Gastrocnemius medialis (tissue), 4 donors: Measurements from ENCODE around the gene RWDD2A. TPM values are rescaled to one million over a fixed set of nuclear protein-coding genes. Genes with fewer than 3 reads are reported as not detected.

Experiments used
- ATAC-seq, 2 donors: fragments of 150-250 bp; one replicate each; pipeline ENCODE4 v1.9.1; 2016
- DNase-seq, 2 donors: peaks; one replicate each; pipeline ENCODE4 v3.0.0-alpha.2; 2019
- H3K27ac ChIP-seq, 4 donors: fragments of 200-600 bp; sonication (generic); 1 replicate in 1 of 4; 2 replicates in 3 of 4; pipeline ENCODE4 v1.5.1; 2016 to 2018; ENCODE audit warnings: mild to moderate bottlenecking in 2 of 4, moderate library complexity in 1 of 4
- H3K27me3 ChIP-seq, 3 donors: fragments of 200-600 bp; sonication (generic) in 2 of 3; 1 replicate in 1 of 3; 2 replicates in 2 of 3; pipeline versions ENCODE4 v1.5.1 to v1.6.0; 2016 to 2019; ENCODE audit warnings: mild to moderate bottlenecking in 1 of 3, moderate library complexity in 1 of 3
- H3K36me3 ChIP-seq, 2 donors: fragments of 200-600 bp; sonication (generic) in 1 of 2; one replicate each; pipeline ENCODE4 v1.5.1; 2017 to 2018
- H3K4me1 ChIP-seq, 2 donors: fragments of 200-600 bp; sonication (generic) in 1 of 2; one replicate each; pipeline ENCODE4 v1.5.1; 2016 to 2017; ENCODE audit warnings: mild to moderate bottlenecking in 2 of 2
- H3K4me3 ChIP-seq, 4 donors: fragments of 200-600 bp; sonication (generic) in 3 of 4; 1 replicate in 1 of 4; 2 replicates in 3 of 4; pipeline ENCODE4 v1.5.1; 2016 to 2019; ENCODE audit warnings: mild to moderate bottlenecking in 2 of 4
- H3K9me3 ChIP-seq, 3 donors: fragments of 200-600 bp; sonication (generic) in 2 of 3; 1 replicate in 1 of 3; 2 replicates in 2 of 3; pipeline ENCODE4 v1.5.1; 2016 to 2019
- POLR2A ChIP-seq, 2 donors: fragments of 450-650 bp; IDR thresholded peaks; one replicate each; pipeline ENCODE4 v1.6.1; 2017; ENCODE audit warnings: antibody characterized with exemption in 2 of 2, mild to moderate bottlenecking in 2 of 2, moderate library complexity in 2 of 2
- in situ Hi-C, 4 donors: fragments of 200-750 bp; cut with MboI; loops; one replicate each; pipeline versions ENCODE4 v1.15.0 to v1.8.0; 2017; ENCODE audit warnings: low sequenced_read_pairs in 4 of 4
- intact Hi-C: fragments of 100-400 bp; cut with DNase I; formaldehyde crosslinking; loops from one replicate; pipeline ENCODE4 v1.15.1; 2023; ENCODE audit warnings: low total_unique reads
- total RNA-seq, 4 donors: library from RNA; depleted of rRNA; stranded (reverse); fragments of >200 nt; gene quantifications; one replicate each; pipeline versions ENCODE4 v1.1.0 to v1.2.3, GENCODE V29; 2016
- TF ChIP-seq, protein P1 (sequence below), 5 experiments: fragments of 450-650 bp in 3 of 5; fragments of 200-600 bp in 2 of 5; sonication (generic) in 2 of 5; IDR thresholded peaks in 4 of 5; conservative IDR thresholded peaks in 1 of 5; 1 replicate in 4 of 5; 2 replicates in 1 of 5; pipeline ENCODE4 v1.5.1; 2016 to 2019; ENCODE audit warnings: antibody characterized with exemption in 5 of 5, mild to moderate bottlenecking in 3 of 5, moderate library complexity in 3 of 5

RWDD2A gene
- total RNA-seq, result 1 to 10 TPM in 3 of 4 donors, under 1 TPM in 1; 0.61 to 1.9 (median 1.2) TPM

DNA sequence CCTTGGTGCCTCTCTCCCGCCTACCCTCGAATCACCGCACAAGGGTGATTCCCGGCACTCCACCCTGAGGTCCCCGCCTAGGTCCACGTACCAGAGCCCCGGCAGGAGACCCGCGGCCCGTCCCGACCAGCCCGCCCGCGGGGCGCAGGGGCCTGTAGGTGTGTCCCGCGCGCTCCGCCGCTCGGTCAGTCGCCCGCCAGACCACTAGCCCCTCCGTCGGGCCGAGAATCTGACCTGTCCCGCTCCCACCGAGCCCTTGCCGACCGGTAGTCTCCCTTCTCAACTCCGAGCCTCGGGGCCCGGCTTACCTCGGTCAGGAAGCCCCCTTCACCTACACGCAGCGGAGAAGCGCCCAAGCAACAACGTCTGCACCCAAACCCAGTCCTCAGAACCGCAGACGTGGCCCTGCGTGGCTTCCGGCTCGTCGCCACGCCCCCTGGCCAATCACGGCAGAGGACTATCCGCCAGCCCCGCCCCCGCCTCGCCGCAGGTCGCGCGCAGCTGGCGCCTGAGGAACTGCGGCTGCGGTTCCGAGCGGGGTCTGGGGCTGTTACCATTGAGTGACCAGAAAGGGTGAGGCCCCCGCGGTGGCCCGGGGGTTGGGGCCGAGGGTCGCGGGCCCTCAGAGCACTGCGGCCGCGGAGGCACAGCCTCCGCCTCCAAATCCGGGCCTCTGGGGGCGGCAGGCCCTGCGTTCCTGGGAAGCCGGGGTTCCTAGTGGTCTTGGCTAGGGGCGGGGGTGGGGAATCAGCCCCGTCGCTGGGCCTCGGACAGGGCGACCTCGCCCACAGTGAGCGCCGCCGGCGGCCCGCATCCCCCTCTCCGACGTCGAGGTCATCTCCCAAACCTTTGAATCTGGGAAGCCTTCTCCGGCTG is at the start of gene RWDD2A, which contains the start of gene PGM3:
TSS of gene RWDD2A (plus strand) at position 487 of the 876 bp plus-strand sequence. CDS start 1,095 bp downstream, outside the sequence.
TSS of gene PGM3 (minus strand) at position 395 of the 876 bp plus-strand sequence. CDS start 2,253 bp downstream, outside the sequence.
- peak within 1 kb of the TSS; percentile 80 to 90 (median 86) for H3K27ac ChIP-seq
- intact Hi-C loops (loop anchor here (10.0 kb wide), 1 partner anchor 948 kb away; the partner anchor contains the start of gene IBTK), in situ Hi-C loops (loop anchor here in 2 of 4 donors (10.0 to 25.0 kb wide), 2 partner anchors 128 to 956 kb away; partner anchors contain the start of genes DOP1A (in 1 of the 2), IBTK (in 1 of the 2) and UBE3D (in 1 of the 2))
- H3K27me3 ChIP-seq, result no peaks in the 10 kb centered on the region
- peak within 1 kb of the TSS; percentile 83 to 96 (median 87) for H3K4me3 ChIP-seq
- ATAC-seq (peak; percentile 95 to 97), DNase-seq (peak; percentile 79 to 81)
- H3K4me1 ChIP-seq, result peaks cover 6 to 9% of the 10 kb centered on the region in 2 donors
- H3K9me3 ChIP-seq, result no peaks in the 10 kb centered on the region
- TF ChIP-seq, protein P1, sequence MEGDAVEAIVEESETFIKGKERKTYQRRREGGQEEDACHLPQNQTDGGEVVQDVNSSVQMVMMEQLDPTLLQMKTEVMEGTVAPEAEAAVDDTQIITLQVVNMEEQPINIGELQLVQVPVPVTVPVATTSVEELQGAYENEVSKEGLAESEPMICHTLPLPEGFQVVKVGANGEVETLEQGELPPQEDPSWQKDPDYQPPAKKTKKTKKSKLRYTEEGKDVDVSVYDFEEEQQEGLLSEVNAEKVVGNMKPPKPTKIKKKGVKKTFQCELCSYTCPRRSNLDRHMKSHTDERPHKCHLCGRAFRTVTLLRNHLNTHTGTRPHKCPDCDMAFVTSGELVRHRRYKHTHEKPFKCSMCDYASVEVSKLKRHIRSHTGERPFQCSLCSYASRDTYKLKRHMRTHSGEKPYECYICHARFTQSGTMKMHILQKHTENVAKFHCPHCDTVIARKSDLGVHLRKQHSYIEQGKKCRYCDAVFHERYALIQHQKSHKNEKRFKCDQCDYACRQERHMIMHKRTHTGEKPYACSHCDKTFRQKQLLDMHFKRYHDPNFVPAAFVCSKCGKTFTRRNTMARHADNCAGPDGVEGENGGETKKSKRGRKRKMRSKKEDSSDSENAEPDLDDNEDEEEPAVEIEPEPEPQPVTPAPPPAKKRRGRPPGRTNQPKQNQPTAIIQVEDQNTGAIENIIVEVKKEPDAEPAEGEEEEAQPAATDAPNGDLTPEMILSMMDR (IDR thresholded peaks at IDR 0.05 in 4 of 5, conservative IDR thresholded peaks at IDR 0.05 in 1 of 5), result no peak
- peak; percentile 70 to 73 for TF ChIP-seq POLR2A (IDR thresholded peaks at IDR 0.05)
- H3K36me3 ChIP-seq, result peaks cover 0 to 14% of the 10 kb centered on the region in 2 donors

DNA sequence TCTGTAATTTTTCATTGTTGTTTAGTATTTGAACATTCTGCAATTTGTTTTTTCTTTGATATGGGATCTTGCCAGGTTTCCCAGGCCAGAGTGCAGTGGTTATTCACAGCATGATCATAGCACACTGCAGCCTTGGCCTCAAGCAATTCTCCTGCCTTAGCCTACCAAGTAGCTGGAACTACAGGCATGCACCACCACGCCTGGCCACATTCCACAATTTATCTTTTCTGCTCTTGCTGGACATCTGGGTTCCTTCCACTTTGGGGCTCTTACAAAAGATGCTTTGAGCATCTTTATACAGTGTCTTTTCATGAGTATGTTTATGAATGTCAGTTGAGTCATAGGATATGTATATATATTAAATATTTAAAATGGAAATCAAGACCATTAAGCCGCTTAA is 42.0 kb upstream of the RWDD2A start:
- Histone ChIP-seq H3K4me3 (no peak overlapping the region), H3K4me1 (no peaks in the 10 kb centered on the region), H3K9me3 (no peaks in the 10 kb centered on the region), H3K27ac (no peak overlapping the region), H3K36me3 (peaks cover 0 to 37% of the 10 kb centered on the region in 2 donors), H3K27me3 (no peaks in the 10 kb centered on the region)
- no peak for ATAC-seq
- intact Hi-C loops, result no loop called here
- in situ Hi-C loops, result no loop called here
- DNase-seq, result no peak
- TF ChIP-seq POLR2A (IDR thresholded peaks at IDR 0.05), result no peak
- TF ChIP-seq, protein P1 (IDR thresholded peaks at IDR 0.05 in 4 of 5, conservative IDR thresholded peaks at IDR 0.05 in 1 of 5), result no peak

DNA sequence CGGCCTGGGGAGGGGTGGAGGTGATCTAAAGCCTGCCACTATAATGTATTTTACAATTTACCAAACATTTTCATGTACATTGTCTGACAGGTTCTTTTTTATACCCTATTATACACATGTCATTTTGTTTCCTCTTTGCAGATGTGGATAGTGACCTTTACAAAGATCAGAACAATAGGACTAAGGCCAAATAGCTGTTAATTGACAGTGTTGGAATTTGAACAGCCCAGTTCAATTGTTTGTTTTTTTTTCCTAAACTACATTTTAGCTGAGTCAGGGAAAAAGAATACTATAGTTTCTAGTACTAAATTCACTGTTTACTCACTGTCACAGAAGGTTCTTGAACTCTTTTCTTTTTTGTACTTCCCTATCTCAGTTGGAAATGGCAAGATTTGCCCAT is 40.2 kb upstream of the RWDD2A start:
- Histone ChIP-seq H3K27me3 (no peaks in the 10 kb centered on the region), H3K36me3 (peaks cover 0 to 49% of the 10 kb centered on the region in 2 donors), H3K27ac (no peak overlapping the region), H3K9me3 (no peaks in the 10 kb centered on the region), H3K4me3 (no peak overlapping the region), H3K4me1 (no peaks in the 10 kb centered on the region)
- intact Hi-C loops, result no loop called here
- TF ChIP-seq POLR2A (IDR thresholded peaks at IDR 0.05), result no peak
- TF ChIP-seq, protein P1 (IDR thresholded peaks at IDR 0.05 in 4 of 5, conservative IDR thresholded peaks at IDR 0.05 in 1 of 5), result no peak
- ATAC-seq (no peak), DNase-seq (no peak)
- in situ Hi-C loops, result no loop called here

DNA sequence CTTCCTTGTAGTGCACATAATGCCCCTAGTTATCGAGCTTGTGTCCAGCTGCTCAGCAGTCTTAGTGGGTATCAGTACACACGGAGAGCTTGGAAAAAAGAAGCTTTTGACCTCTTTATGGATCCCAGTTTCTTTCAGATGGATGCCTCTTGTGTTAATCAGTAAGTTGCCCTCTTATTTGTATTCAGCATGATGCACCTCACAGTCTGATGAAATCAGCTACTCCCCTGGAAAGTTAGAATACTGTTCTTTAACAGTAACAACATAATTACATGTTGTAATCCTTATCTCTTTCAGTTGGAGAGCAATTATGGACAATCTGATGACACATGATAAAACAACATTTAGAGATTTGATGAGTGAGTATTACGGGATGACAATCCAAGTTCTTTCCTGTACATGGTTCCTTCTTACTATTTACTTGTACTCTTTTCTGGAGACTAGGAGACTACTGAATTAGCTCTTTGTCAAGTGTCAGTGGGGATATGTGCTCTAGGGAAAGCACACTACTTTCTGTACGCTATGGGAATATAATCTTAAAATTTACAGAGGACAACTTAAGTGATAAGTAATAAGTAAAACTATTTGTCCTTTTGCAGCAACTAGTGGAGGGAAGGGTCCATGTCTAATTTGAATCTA is 39.2 kb upstream of the RWDD2A start:
- intact Hi-C loops (no loop called here), in situ Hi-C loops (no loop called here)
- no peaks in the 10 kb centered on the region for H3K4me1 ChIP-seq
- H3K27me3 ChIP-seq, result no peaks in the 10 kb centered on the region
- no peak for TF ChIP-seq POLR2A (IDR thresholded peaks at IDR 0.05)
- TF ChIP-seq, protein P1 (IDR thresholded peaks at IDR 0.05 in 4 of 5, conservative IDR thresholded peaks at IDR 0.05 in 1 of 5), result no peak
- no peak overlapping the region for H3K4me3 ChIP-seq
- H3K27ac ChIP-seq, result no peak overlapping the region
- ATAC-seq, result no peak
- no peaks in the 10 kb centered on the region for H3K9me3 ChIP-seq
- H3K36me3 ChIP-seq, result peaks cover 0 to 59% of the 10 kb centered on the region in 2 donors
- DNase-seq, result no peak
